Stimulated activated naive B cell treated with anti-CD40 and anti-IgM and Interleukin-4, amounts not matched to agents 10 μg/mL and 1 μg/mL and 100 μg/mL, for 72 hours (primary cell): ENCODE results near the gene NABP1.

Experiments used
- ATAC-seq, 2 donors: fragments of 150-1000 bp; cut with Tn5 transposase; replicated peaks; 2 replicates each; pipeline ENCODE4 v1.10.0; 2021; ENCODE audit warnings: moderate library complexity in 1 of 2
- DNase-seq: peaks from one replicate; pipeline ENCODE4 v3.0.0; 2021
- H3K27ac Mint-ChIP-seq: one replicate; pipeline ENCODE4 v1.8.0; 2022; ENCODE audit warnings: mild to moderate bottlenecking, mixed read lengths
- H3K27me3 Mint-ChIP-seq, 2 donors: one replicate each; pipeline ENCODE4 v1.8.0; 2022; ENCODE audit warnings: mixed read lengths in 2 of 2
- H3K36me3 Mint-ChIP-seq, 2 donors: one replicate each; pipeline ENCODE4 v1.8.0; 2022; ENCODE audit warnings: mixed read lengths in 2 of 2, mild to moderate bottlenecking in 1 of 2
- H3K4me1 Mint-ChIP-seq, 2 donors: one replicate each; pipeline ENCODE4 v1.8.0; 2022; ENCODE audit warnings: mixed read lengths in 2 of 2, mild to moderate bottlenecking in 1 of 2
- H3K4me3 Mint-ChIP-seq, 2 donors: one replicate each; pipeline ENCODE4 v1.8.0; 2022; ENCODE audit warnings: mild to moderate bottlenecking in 2 of 2, mixed read lengths in 2 of 2, moderate library complexity in 1 of 2
- H3K9me3 Mint-ChIP-seq, 2 donors: one replicate each; pipeline ENCODE4 v1.8.0; 2022; ENCODE audit warnings: mixed read lengths in 2 of 2, mild to moderate bottlenecking in 1 of 2

NABP1 gene

GRCh38 chr2:191660575-191660974 is 17.4 kb upstream of the NABP1 start:
- H3K4me3 Mint-ChIP-seq = no peak overlapping the region
- peaks cover 4 to 6% of the 10 kb centered on the region in 2 donors for H3K9me3 Mint-ChIP-seq
- H3K36me3 Mint-ChIP-seq = peaks cover 0 to 7% of the 10 kb centered on the region in 2 donors
- no peak overlapping the region for H3K27ac Mint-ChIP-seq
- peaks cover 13 to 27% of the 10 kb centered on the region in 2 donors for H3K4me1 Mint-ChIP-seq
- no peak for DNase-seq
- no peaks in the 10 kb centered on the region for H3K27me3 Mint-ChIP-seq
- no peak for ATAC-seq

- Mint-ChIP-seq H3K36me3 (peaks cover 0 to 7% of the 10 kb centered on the region in 2 donors), H3K27me3 (no peaks in the 10 kb centered on the region), H3K4me3 (no peak overlapping the region), H3K27ac (no peak overlapping the region), H3K4me1 (peaks cover 15 to 31% of the 10 kb centered on the region in 2 donors), H3K9me3 (peaks cover 4 to 6% of the 10 kb centered on the region in 2 donors)
- ATAC-seq = peak in 1 of 2 donors; percentile 22
- no peak for DNase-seq
These were observed 16.6 kb upstream of the NABP1 start for GRCh38 chr2:191661097-191661924.

- ATAC-seq = peak in 1 of 2 donors; percentile 3
- Mint-ChIP-seq H3K27ac (peak overlapping the region; percentile 51), H3K4me3 (no peak overlapping the region), H3K9me3 (peaks cover 4 to 6% of the 10 kb centered on the region in 2 donors), H3K27me3 (no peaks in the 10 kb centered on the region), H3K4me1 (peaks cover 22 to 46% of the 10 kb centered on the region in 2 donors), H3K36me3 (peaks cover 1 to 7% of the 10 kb centered on the region in 2 donors)
- DNase-seq = no peak
These were observed 12.9 kb upstream of the NABP1 start for GRCh38 chr2:191664823-191665677.

GRCh38 chr2:191666226-191666625 is 11.7 kb upstream of the NABP1 start:
- peak overlapping the region; percentile 89 for H3K27ac Mint-ChIP-seq
- H3K36me3 Mint-ChIP-seq = peaks cover 1 to 7% of the 10 kb centered on the region in 2 donors
- peaks cover 4 to 6% of the 10 kb centered on the region in 2 donors for H3K9me3 Mint-ChIP-seq
- DNase-seq = no peak
- no peak overlapping the region for H3K4me3 Mint-ChIP-seq
- no peaks in the 10 kb centered on the region for H3K27me3 Mint-ChIP-seq
- H3K4me1 Mint-ChIP-seq = peaks cover 22 to 42% of the 10 kb centered on the region in 2 donors
- no peak for ATAC-seq

- Mint-ChIP-seq H3K27ac (peak overlapping the region; percentile 89), H3K4me3 (peak overlapping the region in 1 of 2 donors; percentile 54), H3K36me3 (peaks cover 1 to 7% of the 10 kb centered on the region in 2 donors), H3K27me3 (no peaks in the 10 kb centered on the region), H3K4me1 (peaks cover 22 to 40% of the 10 kb centered on the region in 2 donors), H3K9me3 (peaks cover 4 to 6% of the 10 kb centered on the region in 2 donors)
- ATAC-seq = peak; percentile 93 to 95
- peak; percentile 63 for DNase-seq
These were observed 11.2 kb upstream of the NABP1 start for GRCh38 chr2:191666732-191667131.

GRCh38 chr2:191670076-191670475 is 7.9 kb upstream of the NABP1 start:
- Mint-ChIP-seq H3K9me3 (no peaks in the 10 kb centered on the region), H3K4me3 (no peak overlapping the region), H3K4me1 (peaks cover 12 to 24% of the 10 kb centered on the region in 2 donors), H3K27ac (no peak overlapping the region), H3K27me3 (no peaks in the 10 kb centered on the region), H3K36me3 (peaks cover 0 to 1% of the 10 kb centered on the region in 2 donors)
- DNase-seq = no peak
- ATAC-seq = peak; percentile 51 to 54

GRCh38 chr2:191670787-191671186 is 7.1 kb upstream of the NABP1 start:
- no peaks in the 10 kb centered on the region for H3K9me3 Mint-ChIP-seq
- H3K4me1 Mint-ChIP-seq = peaks cover 12 to 24% of the 10 kb centered on the region in 2 donors
- peaks cover 0 to 1% of the 10 kb centered on the region in 2 donors for H3K36me3 Mint-ChIP-seq
- H3K27me3 Mint-ChIP-seq = no peaks in the 10 kb centered on the region
- no peak overlapping the region for H3K4me3 Mint-ChIP-seq
- H3K27ac Mint-ChIP-seq = no peak overlapping the region
- ATAC-seq (no peak), DNase-seq (no peak)

- H3K27me3 Mint-ChIP-seq = no peaks in the 10 kb centered on the region
- H3K27ac Mint-ChIP-seq = peak overlapping the region; percentile 100
- H3K4me3 Mint-ChIP-seq = peak overlapping the region; percentile 96 to 98
- ATAC-seq = peak; percentile 54
- DNase-seq = peak; percentile 73
- H3K9me3 Mint-ChIP-seq = peaks cover 0 to 2% of the 10 kb centered on the region in 2 donors
- H3K4me1 Mint-ChIP-seq = peaks cover 20 to 39% of the 10 kb centered on the region in 2 donors
- peaks cover 17 to 20% of the 10 kb centered on the region in 2 donors for H3K36me3 Mint-ChIP-seq
These were observed 1.9 kb upstream of the NABP1 start for GRCh38 chr2:191675807-191676721.

- H3K27ac Mint-ChIP-seq = peak overlapping the region; percentile 100
These were observed 918 bp upstream of the NABP1 start for GRCh38 chr2:191676790-191677645.

GRCh38 chr2:191678437-191679100 is 633 bp downstream of the NABP1 start:
- Mint-ChIP-seq H3K4me1 (peaks cover 27 to 48% of the 10 kb centered on the region in 2 donors), H3K27ac (peak overlapping the region; percentile 100), H3K9me3 (peaks cover 0 to 2% of the 10 kb centered on the region in 2 donors), H3K27me3 (no peaks in the 10 kb centered on the region), H3K4me3 (peak overlapping the region; percentile 96 to 98), H3K36me3 (peaks cover 24 to 33% of the 10 kb centered on the region in 2 donors)
- DNase-seq (peak; percentile 45), ATAC-seq (peak; percentile 20 to 31)

More at GRCh38 chr2:191676790-191677645, 918 bp upstream of the NABP1 start:
- peak; percentile 53 for DNase-seq
- H3K4me1 Mint-ChIP-seq = peaks cover 20 to 39% of the 10 kb centered on the region in 2 donors
- ATAC-seq = peak; percentile 56 to 64
- H3K9me3 Mint-ChIP-seq = peaks cover 0 to 2% of the 10 kb centered on the region in 2 donors
- peak overlapping the region; percentile 96 to 98 for H3K4me3 Mint-ChIP-seq
- H3K27me3 Mint-ChIP-seq = no peaks in the 10 kb centered on the region
- peaks cover 17 to 21% of the 10 kb centered on the region in 2 donors for H3K36me3 Mint-ChIP-seq

GRCh38 chr2:191679818-191680600 is 2.1 kb downstream of the NABP1 start:
- H3K27me3 Mint-ChIP-seq = no peaks in the 10 kb centered on the region
- H3K36me3 Mint-ChIP-seq = peaks cover 27 to 38% of the 10 kb centered on the region in 2 donors
- peaks cover 0 to 2% of the 10 kb centered on the region in 2 donors for H3K9me3 Mint-ChIP-seq
- H3K4me3 Mint-ChIP-seq = peak overlapping the region; percentile 96 to 98
- DNase-seq = no peak
- peak in 1 of 2 donors; percentile 20 for ATAC-seq
- peak overlapping the region; percentile 91 for H3K27ac Mint-ChIP-seq
- H3K4me1 Mint-ChIP-seq = peaks cover 27 to 48% of the 10 kb centered on the region in 2 donors
